ENCODE data around the gene HIBCH. TPM values are rescaled to one million over a fixed set of nuclear protein-coding genes. Genes with fewer than 3 reads are reported as not detected.
"Not testable (repeated sequence)": the region's sequence is repeated elsewhere in the genome, so short reads cannot be mapped to it uniquely, and the experiment has no call there.

Gene HIBCH
- polyA plus RNA-seq, 1 donor, result 30.8 TPM

- not testable (repeated sequence) for DNase-seq (ENCODE audit: low read depth)
These were observed 161.8 kb downstream of the HIBCH start for GRCh38 chr2:190157613-190158528.

GRCh38 chr2:190156530-190157212 lies 163.0 kb downstream of the HIBCH start:
- no peak for DNase-seq (ENCODE audit: low read depth)

Other genes with a start within 250 kb of the HIBCH start
- 14.4 TPM for gene INPP1, start 23.8 kb upstream of the HIBCH start, polyA plus RNA-seq (ENCODE audit: insufficient read length)
- 9.3 TPM for gene MFSD6, start 88.5 kb upstream of the HIBCH start, polyA plus RNA-seq (ENCODE audit: insufficient read length)
- 4.1 TPM for gene NEMP2, start 214.9 kb upstream of the HIBCH start, polyA plus RNA-seq (ENCODE audit: insufficient read length)